GM12874 (cell line): ENCODE results near the gene CD7.

Experiments
- TF ChIP-seq, protein P1 (sequence below): IDR thresholded peaks from 2 replicates; pipeline ENCODE4 v1.5.1; 2011; ENCODE audit warnings: low read depth, mild to moderate bottlenecking, control low read depth, low read length, moderate library complexity; ENCODE audit not compliant: insufficient read depth

Gene CD7

DNA sequence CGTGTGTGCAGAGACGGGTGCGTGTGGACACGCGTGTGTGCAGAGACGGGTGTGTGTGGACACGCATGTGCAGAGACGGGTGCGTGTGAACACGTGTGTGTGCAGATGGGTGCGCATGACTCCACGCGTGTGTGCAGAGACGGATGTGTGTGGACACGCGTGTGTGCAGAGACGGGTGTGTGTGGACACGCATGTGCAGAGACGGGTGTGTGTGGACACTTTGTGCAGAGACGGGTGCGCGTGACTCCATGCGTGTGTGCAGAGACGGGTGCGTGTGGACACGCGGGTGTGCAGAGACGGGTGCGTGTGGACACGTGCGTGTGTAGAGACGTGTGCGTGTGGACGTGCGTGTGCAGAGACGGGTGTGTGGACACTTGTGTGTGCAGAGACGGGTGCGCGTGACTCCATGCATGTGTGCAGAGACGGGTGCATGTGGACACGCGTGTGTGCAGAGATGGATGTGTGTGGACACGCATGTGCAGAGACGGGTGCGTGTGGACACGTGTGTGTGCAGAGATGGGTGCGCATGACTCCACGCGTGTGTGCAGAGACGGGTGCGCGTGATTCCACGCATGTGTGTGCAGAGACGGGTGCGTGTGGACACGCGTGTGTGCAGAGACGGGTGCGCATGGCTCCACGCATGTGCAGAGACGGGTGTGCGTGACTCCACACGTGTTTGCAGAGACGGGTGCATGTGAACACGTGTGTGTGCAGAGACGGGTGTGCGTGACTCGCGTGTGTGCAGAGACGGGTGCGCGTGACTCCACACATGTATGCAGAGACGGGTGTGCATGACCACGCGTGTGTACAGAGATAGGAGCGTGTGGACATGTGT lies 1.6 kb upstream of the CD7 start:
- TF ChIP-seq, protein P1, sequence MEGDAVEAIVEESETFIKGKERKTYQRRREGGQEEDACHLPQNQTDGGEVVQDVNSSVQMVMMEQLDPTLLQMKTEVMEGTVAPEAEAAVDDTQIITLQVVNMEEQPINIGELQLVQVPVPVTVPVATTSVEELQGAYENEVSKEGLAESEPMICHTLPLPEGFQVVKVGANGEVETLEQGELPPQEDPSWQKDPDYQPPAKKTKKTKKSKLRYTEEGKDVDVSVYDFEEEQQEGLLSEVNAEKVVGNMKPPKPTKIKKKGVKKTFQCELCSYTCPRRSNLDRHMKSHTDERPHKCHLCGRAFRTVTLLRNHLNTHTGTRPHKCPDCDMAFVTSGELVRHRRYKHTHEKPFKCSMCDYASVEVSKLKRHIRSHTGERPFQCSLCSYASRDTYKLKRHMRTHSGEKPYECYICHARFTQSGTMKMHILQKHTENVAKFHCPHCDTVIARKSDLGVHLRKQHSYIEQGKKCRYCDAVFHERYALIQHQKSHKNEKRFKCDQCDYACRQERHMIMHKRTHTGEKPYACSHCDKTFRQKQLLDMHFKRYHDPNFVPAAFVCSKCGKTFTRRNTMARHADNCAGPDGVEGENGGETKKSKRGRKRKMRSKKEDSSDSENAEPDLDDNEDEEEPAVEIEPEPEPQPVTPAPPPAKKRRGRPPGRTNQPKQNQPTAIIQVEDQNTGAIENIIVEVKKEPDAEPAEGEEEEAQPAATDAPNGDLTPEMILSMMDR, result no peak

DNA sequence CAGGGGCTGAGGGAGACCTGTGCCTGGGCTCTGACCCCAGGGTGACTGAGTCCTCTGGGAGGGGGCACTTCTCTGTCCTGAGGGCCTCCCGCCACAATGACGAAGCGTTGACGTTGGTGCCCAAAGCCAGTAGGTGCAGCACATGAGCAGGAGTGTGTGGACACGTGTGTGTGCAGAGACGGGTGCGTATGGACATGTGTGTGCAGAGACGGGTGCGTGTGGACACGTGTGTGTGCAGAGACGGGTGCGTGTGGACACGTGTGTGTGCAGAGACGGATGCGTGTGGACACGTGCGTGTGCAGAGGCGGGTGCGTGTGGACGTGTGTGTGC lies 726 bp upstream of the CD7 start:
- TF ChIP-seq, protein P1, result no peak

DNA sequence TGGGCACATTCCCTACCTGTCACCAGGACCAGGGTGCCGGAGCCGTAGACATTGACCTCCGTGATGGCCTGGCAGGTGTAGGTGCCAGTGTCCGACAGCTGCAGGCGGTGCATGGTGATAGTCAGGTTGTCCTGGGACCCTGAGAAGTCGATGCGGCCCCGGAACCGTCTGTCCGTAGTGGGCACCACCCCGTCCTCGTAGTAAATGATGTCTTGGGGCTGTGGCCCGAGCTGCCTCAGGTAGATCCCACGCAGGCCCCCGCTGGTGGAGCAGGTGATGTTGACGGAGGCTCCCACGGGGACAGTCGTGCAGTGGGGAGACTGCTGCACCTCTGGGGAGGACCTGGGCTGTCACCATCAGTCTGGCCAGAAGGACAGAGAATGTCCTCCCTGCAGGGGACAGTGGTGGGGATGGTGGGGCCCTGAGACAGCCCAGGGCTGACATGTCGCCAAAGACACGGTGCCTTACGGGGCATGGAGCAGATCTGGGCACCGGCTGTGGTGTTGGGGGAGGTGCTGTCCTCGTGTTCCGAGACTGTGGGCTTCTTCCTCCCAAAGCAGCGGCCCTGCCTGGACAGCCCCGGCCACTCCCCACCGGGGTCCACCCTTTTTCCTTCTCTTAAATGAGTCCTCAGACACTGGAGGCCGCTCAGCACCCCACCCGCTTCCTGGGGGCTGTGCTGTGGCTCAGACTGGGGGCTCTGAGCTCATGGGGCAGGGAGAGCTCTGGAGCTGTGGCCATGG lies 586 bp downstream of the CD7 start:
- TF ChIP-seq, protein P1, result no peak

DNA sequence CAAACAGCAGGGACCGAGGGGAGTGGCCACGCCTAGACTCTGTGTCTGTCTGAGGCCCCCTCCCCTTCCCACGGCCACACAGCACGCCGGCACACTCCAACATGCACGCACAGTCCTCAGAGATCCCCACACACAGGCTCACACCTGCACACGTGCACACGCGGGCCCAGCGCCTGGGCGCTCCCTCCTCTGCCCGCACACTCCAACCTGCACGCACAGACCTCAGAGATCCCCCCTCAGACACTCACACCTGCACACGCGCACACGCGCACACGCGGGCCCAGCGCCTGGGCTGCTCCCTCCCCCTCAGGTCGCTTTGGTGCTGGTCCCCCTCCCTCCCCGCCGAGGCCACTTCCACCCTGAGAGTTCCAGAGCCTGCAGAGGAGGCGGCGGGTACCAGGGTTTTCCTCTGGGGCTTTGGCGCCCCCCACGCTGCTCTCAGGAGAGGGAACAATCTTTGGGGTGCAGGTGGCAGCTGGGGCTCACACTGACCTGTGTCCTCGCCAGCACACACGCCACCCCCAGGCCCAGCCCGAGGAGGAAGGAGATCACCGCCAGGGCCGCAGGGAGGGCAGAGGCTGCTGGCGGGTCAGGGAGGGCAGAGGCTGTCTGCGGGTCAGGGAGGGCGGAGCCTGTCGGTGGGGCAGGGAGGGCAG lies 1.6 kb downstream of the CD7 start:
- TF ChIP-seq, protein P1, result no peak

DNA sequence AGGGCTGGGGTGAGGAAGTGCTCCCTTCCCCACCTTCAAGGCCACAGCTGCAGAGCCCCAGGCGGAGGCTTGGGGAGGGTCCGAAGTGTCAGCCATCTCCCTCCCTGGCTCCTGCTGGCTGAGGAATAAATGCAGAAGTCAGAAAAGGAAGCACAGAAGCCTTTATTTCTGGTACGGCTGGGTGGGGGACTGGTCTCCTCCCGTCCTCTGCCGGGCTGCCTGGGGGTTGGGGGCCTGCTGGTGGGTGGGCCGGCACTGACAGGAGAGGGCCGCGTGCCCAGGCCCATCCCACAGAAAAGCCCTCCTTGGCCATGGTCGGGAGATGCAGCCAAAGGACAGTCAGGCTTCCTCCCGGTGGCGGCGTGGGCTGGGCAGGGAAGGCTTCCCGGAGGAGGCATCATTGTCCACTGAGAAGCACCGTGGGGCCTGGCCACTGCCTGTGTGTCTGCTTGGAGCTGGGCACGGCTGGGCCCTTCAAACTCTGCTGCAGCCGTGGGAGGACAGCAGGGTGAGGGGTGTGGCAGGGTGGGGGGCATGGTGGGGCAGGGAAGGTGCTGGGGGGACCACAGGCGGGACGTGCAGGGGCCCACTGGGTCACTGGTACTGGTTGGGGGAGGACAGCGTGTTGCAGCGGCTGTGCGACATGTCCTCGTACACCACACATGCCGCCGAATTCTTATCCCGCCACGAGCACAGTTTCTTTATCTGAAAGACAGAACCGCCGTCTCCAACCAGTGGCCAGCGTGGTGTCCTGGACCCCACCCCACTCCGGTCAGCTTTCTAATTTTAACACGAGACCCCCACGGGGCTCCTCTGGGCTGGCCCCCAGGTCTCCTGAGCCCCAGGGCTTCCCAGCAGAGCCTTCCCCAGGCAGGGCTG lies 2.4 kb downstream of the CD7 start:
- TF ChIP-seq, protein P1, result no peak

DNA sequence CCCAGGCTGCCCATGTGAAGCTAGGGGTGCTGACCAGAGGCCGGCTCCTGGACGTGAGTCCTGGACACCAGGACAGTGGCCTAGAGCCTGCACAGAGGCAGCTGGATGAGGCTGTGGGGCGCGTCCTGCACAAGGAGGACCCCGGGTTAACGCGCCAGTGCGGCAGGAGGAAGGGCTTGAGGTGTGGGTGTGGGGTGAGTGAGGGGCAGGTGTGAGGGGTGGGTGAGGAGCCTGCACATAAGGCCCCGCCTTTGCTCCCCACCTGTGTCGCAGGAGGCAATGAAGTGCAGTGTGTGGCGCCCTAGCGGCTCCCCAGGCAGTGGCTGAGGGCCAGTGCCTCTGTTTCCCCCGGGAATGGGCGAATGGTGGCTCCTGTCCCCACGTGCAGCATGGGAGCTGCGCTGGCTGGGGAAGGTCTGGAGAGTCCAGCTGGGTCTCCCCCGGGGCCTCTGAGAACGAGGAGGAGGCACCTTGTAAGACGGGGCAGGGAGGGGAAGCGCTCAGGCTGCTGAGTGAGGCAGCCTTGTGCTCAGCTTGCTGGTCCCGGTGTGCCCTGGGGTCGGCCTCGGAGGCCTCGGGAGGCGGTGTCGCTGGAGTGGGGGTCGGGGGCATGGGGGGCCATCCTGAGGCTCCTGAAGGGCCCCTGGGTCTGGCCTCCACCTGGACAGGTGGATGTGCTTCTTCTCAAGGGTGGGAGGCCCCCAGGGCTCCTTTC lies 3.2 kb downstream of the CD7 start:
- TF ChIP-seq, protein P1, result no peak
